Stomach smooth muscle (tissue), 2 donors: ENCODE data around the gene RXYLT1.

Source experiments
- H3K27ac ChIP-seq: one replicate; pipeline ENCODE4 v1.7.0; 2013; ENCODE audit warnings: mild to moderate bottlenecking, low read length, inconsistent platforms
- H3K27me3 ChIP-seq, 2 donors: one replicate each; pipeline ENCODE4 v1.7.0; 2013; ENCODE audit warnings: low read length in 2 of 2; ENCODE audit not compliant: insufficient read depth in 2 of 2, control insufficient read depth in 1 of 2
- H3K36me3 ChIP-seq, 2 donors: one replicate each; pipeline ENCODE4 v1.7.0; 2013; ENCODE audit warnings: low read length in 2 of 2; ENCODE audit not compliant: control insufficient read depth in 2 of 2, insufficient read depth in 2 of 2
- H3K4me1 ChIP-seq: one replicate; pipeline ENCODE4 v1.7.0; 2013; ENCODE audit warnings: low read length; ENCODE audit not compliant: control insufficient read depth, insufficient read depth
- H3K4me3 ChIP-seq, 2 donors: one replicate each; pipeline ENCODE4 v1.7.0; 2013; ENCODE audit warnings: low read length in 2 of 2
- H3K9ac ChIP-seq, 2 donors: one replicate each; pipeline ENCODE4 v1.7.0; 2013; ENCODE audit warnings: low read length in 2 of 2, mild to moderate bottlenecking in 1 of 2
- H3K9me3 ChIP-seq, 2 donors: one replicate each; pipeline ENCODE4 v1.7.0; 2013; ENCODE audit warnings: low read length in 2 of 2; ENCODE audit not compliant: control insufficient read depth in 2 of 2
- donor health status: healthy.
- donor health status: Pancreatic carcinoma.

RXYLT1 gene

GRCh38 chr12:63820427-63820826 lies 40.7 kb downstream of the RXYLT1 start:
- Histone ChIP-seq H3K4me1 (no peaks in the 10 kb centered on the region), H3K36me3 (no peaks in the 10 kb centered on the region), H3K27me3 (peaks cover 0 to 2% of the 10 kb centered on the region in 2 donors), H3K9me3 (no peaks in the 10 kb centered on the region), H3K4me3 (no peak overlapping the region), H3K9ac (no peak overlapping the region), H3K27ac (no peak overlapping the region)

GRCh38 chr12:63821781-63822251 lies 42.1 kb downstream of the RXYLT1 start:
- peak overlapping the region in 1 of 2 donors; percentile 41 for H3K9ac ChIP-seq
- no peaks in the 10 kb centered on the region for H3K4me1 ChIP-seq
- no peaks in the 10 kb centered on the region for H3K9me3 ChIP-seq
- H3K27ac ChIP-seq, result no peak overlapping the region
- H3K4me3 ChIP-seq, result peak overlapping the region; percentile 66 to 76
- no peaks in the 10 kb centered on the region for H3K36me3 ChIP-seq
- H3K27me3 ChIP-seq, result peaks cover 0 to 2% of the 10 kb centered on the region in 2 donors

GRCh38 chr12:63822352-63822751 lies 42.6 kb downstream of the RXYLT1 start:
- Histone ChIP-seq H3K27ac (no peak overlapping the region), H3K36me3 (no peaks in the 10 kb centered on the region), H3K4me3 (peak overlapping the region; percentile 66 to 76), H3K9ac (peak overlapping the region in 1 of 2 donors; percentile 41), H3K27me3 (peaks cover 0 to 2% of the 10 kb centered on the region in 2 donors), H3K4me1 (no peaks in the 10 kb centered on the region), H3K9me3 (no peaks in the 10 kb centered on the region)

- H3K9me3 ChIP-seq, result no peaks in the 10 kb centered on the region
- H3K27ac ChIP-seq, result no peak overlapping the region
- H3K27me3 ChIP-seq, result no peaks in the 10 kb centered on the region
- no peak overlapping the region for H3K4me3 ChIP-seq
- no peak overlapping the region for H3K9ac ChIP-seq
- H3K4me1 ChIP-seq, result no peaks in the 10 kb centered on the region
- H3K36me3 ChIP-seq, result no peaks in the 10 kb centered on the region
Observed at GRCh38 chr12:63823040-63823439, 43.3 kb downstream of the RXYLT1 start.

GRCh38 chr12:63826006-63826585 lies 46.4 kb downstream of the RXYLT1 start:
- no peak overlapping the region for H3K4me3 ChIP-seq
- H3K9me3 ChIP-seq, result no peaks in the 10 kb centered on the region
- no peaks in the 10 kb centered on the region for H3K4me1 ChIP-seq
- H3K9ac ChIP-seq, result no peak overlapping the region
- H3K36me3 ChIP-seq, result no peaks in the 10 kb centered on the region
- no peaks in the 10 kb centered on the region for H3K27me3 ChIP-seq
- H3K27ac ChIP-seq, result no peak overlapping the region

GRCh38 chr12:63828867-63829266 lies 49.2 kb downstream of the RXYLT1 start:
- H3K9me3 ChIP-seq, result no peaks in the 10 kb centered on the region

GRCh38 chr12:63836046-63836445 lies 56.3 kb downstream of the RXYLT1 start:
- Histone ChIP-seq H3K27me3 (no peaks in the 10 kb centered on the region), H3K36me3 (no peaks in the 10 kb centered on the region), H3K27ac (no peak overlapping the region), H3K4me3 (no peak overlapping the region), H3K9ac (no peak overlapping the region), H3K4me1 (no peaks in the 10 kb centered on the region), H3K9me3 (no peaks in the 10 kb centered on the region)

More at GRCh38 chr12:63828867-63829266, 49.2 kb downstream of the RXYLT1 start:
- Histone ChIP-seq H3K9ac (no peak overlapping the region), H3K27me3 (no peaks in the 10 kb centered on the region), H3K27ac (no peak overlapping the region), H3K4me1 (no peaks in the 10 kb centered on the region), H3K4me3 (no peak overlapping the region), H3K36me3 (no peaks in the 10 kb centered on the region)

- H3K27ac ChIP-seq, result no peak overlapping the region
- no peaks in the 10 kb centered on the region for H3K27me3 ChIP-seq
- H3K4me1 ChIP-seq, result no peaks in the 10 kb centered on the region
- H3K9me3 ChIP-seq, result no peaks in the 10 kb centered on the region
- no peak overlapping the region for H3K9ac ChIP-seq
- H3K4me3 ChIP-seq, result no peak overlapping the region
- no peaks in the 10 kb centered on the region for H3K36me3 ChIP-seq
Observed at GRCh38 chr12:63836936-63837335, 57.2 kb downstream of the RXYLT1 start.

- no peaks in the 10 kb centered on the region for H3K27me3 ChIP-seq
- no peak overlapping the region for H3K9ac ChIP-seq
- H3K9me3 ChIP-seq, result no peaks in the 10 kb centered on the region
- no peaks in the 10 kb centered on the region for H3K36me3 ChIP-seq
- H3K4me1 ChIP-seq, result peaks cover 2% of the 10 kb centered on the region
- no peak overlapping the region for H3K27ac ChIP-seq
- no peak overlapping the region for H3K4me3 ChIP-seq
Observed at GRCh38 chr12:63838411-63838810, 58.7 kb downstream of the RXYLT1 start.

GRCh38 chr12:63841011-63841410 lies 61.3 kb downstream of the RXYLT1 start:
- Histone ChIP-seq H3K27ac (no peak overlapping the region), H3K4me3 (no peak overlapping the region), H3K9me3 (no peaks in the 10 kb centered on the region), H3K27me3 (no peaks in the 10 kb centered on the region), H3K4me1 (peaks cover 2% of the 10 kb centered on the region), H3K36me3 (no peaks in the 10 kb centered on the region), H3K9ac (no peak overlapping the region)

GRCh38 chr12:63841571-63841970 lies 61.9 kb downstream of the RXYLT1 start:
- H3K9me3 ChIP-seq, result no peaks in the 10 kb centered on the region
- H3K27ac ChIP-seq, result no peak overlapping the region
- H3K4me3 ChIP-seq, result no peak overlapping the region
- no peak overlapping the region for H3K9ac ChIP-seq
- H3K4me1 ChIP-seq, result peaks cover 5% of the 10 kb centered on the region
- H3K36me3 ChIP-seq, result no peaks in the 10 kb centered on the region
- H3K27me3 ChIP-seq, result no peaks in the 10 kb centered on the region
